ENCODE measurements around the gene PARVB. TPM values are rescaled to one million over a fixed set of nuclear protein-coding genes. Genes with fewer than 3 reads are reported as not detected.

PARVB gene
- total and polyA plus RNA-seq, 10 of the 15 experiments (the other 5 are each of a cell fraction or from before 2014, with no cell fraction given), result 5.2 to 264 (median 76.0) TPM

DNA sequence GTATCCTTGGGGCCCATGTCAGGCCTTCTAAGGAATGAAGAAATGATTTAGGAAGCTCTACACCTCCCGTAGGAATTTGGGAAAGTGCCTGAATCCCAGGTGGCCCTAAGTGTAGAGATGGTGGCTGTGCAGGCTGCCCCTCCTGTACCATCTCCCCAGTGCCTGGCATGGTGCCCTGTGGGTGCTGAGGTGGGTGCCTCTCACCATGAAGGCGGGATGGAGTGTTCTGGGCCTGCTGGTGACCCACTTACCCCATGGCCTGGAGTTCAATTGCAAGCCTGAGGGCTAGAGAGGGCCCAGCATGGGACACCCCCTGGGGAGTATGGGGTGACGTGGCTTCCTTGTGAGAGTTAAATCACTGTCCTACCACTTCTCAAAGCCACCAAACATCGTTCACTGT lies 49.1 kb upstream of the PARVB start:
- H4K20me1 ChIP-seq (ENCODE audit: control insufficient read depth, insufficient read depth), result no peaks in the 10 kb centered on the region
- no peak for ATAC-seq
- H3K9ac ChIP-seq (ENCODE audit: control insufficient read depth, insufficient read depth, low read length), result no peak overlapping the region
- intact Hi-C loops (cut with micrococcal nuclease; ENCODE audit: unreplicated experiment) (no loop called here), in situ Hi-C loops (cut with MboI) (no loop called here)
- RAD21 ChIA-PET (ENCODE audit: unreplicated experiment), result no interaction called here
- WGBS (ENCODE audit: insufficient coverage, insufficient replicate concordance, low lambda C conversion rate, missing lambda C conversion rate), result 84% methylated on average over 4 of the region's 4 CpGs
- H3K27me3 ChIP-seq (replicated peaks in 1 of 2; ENCODE audit: control insufficient read depth in 2 of 2, insufficient read depth in 2 of 2, low read length in 1 of 2), result no peaks in the 10 kb centered on the region
- FAIRE-seq, result no peak
- SMC1A ChIA-PET (ENCODE audit: uncharacterized antibody, unreplicated experiment), result no interaction called here
- H2AFZ ChIP-seq (ENCODE audit: control insufficient read depth, low read depth, low read length), result no peak overlapping the region
- no peaks in the 10 kb centered on the region for H3K79me2 ChIP-seq (ENCODE audit: control insufficient read depth, insufficient read depth, low read length)
- peaks cover 26 to 40% of the 10 kb centered on the region in 2 experiments for H3K36me3 ChIP-seq (ENCODE audit: control insufficient read depth in 2 of 2, insufficient read depth in 2 of 2, low read length in 1 of 2)
- POLR2A ChIA-PET, result no interaction called here
- no peak overlapping the region for H3K4me2 ChIP-seq (ENCODE audit: control insufficient read depth, insufficient read depth)
- DNase-seq (ENCODE audit: low read depth, low spot score), result no peak
- H3K9me3 ChIP-seq (replicated peaks; ENCODE audit: control insufficient read depth, insufficient read depth, low read length), result no peaks in the 10 kb centered on the region
- no peak overlapping the region for H3K27ac ChIP-seq (ENCODE audit: control insufficient read depth, insufficient read depth)
- CTCF ChIA-PET, result no interaction called here
- no TSS peak for BruUV-seq (replicated peaks)
- no peaks in the 10 kb centered on the region for H3K4me1 ChIP-seq (ENCODE audit: control insufficient read depth, insufficient read depth, low read length)
- no peak overlapping the region for H3K4me3 ChIP-seq
- TF ChIP-seq BCL11A (IDR thresholded peaks at IDR 0.05; ENCODE audit: low read depth, low read length) (no peak), JUNB (IDR thresholded peaks at IDR 0.05) (no peak), FOS (IDR thresholded peaks at IDR 0.05; ENCODE audit: borderline replicate concordance, extremely low read depth, insufficient read length) (no peak), SIN3A (IDR thresholded peaks at IDR 0.05; ENCODE audit: low read depth, low read length) (no peak), TCF7 (IDR thresholded peaks at IDR 0.05; ENCODE audit: borderline replicate concordance) (no peak), NR2C2 (IDR thresholded peaks at IDR 0.05; ENCODE audit: borderline replicate concordance, control insufficient read depth, insufficient read length, low read depth) (no peak), ZSCAN29 (IDR thresholded peaks at IDR 0.05) (no peak)
- TF ChIP-seq, protein P1, sequence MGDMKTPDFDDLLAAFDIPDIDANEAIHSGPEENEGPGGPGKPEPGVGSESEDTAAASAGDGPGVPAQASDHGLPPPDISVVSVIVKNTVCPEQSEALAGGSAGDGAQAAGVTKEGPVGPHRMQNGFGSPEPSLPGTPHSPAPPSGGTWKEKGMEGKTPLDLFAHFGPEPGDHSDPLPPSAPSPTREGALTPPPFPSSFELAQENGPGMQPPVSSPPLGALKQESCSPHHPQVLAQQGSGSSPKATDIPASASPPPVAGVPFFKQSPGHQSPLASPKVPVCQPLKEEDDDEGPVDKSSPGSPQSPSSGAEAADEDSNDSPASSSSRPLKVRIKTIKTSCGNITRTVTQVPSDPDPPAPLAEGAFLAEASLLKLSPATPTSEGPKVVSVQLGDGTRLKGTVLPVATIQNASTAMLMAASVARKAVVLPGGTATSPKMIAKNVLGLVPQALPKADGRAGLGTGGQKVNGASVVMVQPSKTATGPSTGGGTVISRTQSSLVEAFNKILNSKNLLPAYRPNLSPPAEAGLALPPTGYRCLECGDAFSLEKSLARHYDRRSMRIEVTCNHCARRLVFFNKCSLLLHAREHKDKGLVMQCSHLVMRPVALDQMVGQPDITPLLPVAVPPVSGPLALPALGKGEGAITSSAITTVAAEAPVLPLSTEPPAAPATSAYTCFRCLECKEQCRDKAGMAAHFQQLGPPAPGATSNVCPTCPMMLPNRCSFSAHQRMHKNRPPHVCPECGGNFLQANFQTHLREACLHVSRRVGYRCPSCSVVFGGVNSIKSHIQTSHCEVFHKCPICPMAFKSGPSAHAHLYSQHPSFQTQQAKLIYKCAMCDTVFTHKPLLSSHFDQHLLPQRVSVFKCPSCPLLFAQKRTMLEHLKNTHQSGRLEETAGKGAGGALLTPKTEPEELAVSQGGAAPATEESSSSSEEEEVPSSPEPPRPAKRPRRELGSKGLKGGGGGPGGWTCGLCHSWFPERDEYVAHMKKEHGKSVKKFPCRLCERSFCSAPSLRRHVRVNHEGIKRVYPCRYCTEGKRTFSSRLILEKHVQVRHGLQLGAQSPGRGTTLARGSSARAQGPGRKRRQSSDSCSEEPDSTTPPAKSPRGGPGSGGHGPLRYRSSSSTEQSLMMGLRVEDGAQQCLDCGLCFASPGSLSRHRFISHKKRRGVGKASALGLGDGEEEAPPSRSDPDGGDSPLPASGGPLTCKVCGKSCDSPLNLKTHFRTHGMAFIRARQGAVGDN (IDR thresholded peaks at IDR 0.05), result no peak
- TF ChIP-seq, protein P2, sequence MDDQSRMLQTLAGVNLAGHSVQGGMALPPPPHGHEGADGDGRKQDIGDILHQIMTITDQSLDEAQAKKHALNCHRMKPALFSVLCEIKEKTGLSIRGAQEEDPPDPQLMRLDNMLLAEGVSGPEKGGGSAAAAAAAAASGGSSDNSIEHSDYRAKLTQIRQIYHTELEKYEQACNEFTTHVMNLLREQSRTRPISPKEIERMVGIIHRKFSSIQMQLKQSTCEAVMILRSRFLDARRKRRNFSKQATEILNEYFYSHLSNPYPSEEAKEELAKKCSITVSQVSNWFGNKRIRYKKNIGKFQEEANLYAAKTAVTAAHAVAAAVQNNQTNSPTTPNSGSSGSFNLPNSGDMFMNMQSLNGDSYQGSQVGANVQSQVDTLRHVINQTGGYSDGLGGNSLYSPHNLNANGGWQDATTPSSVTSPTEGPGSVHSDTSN (IDR thresholded peaks at IDR 0.05; ENCODE audit: insufficient replicate concordance, low read depth, low read length), result no peak
- TF ChIP-seq, protein P3, sequence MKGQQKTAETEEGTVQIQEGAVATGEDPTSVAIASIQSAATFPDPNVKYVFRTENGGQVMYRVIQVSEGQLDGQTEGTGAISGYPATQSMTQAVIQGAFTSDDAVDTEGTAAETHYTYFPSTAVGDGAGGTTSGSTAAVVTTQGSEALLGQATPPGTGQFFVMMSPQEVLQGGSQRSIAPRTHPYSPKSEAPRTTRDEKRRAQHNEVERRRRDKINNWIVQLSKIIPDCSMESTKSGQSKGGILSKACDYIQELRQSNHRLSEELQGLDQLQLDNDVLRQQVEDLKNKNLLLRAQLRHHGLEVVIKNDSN (IDR thresholded peaks at IDR 0.05; ENCODE audit: borderline replicate concordance, extremely low read length, insufficient read depth, low read depth, low read length), result no peak
- TF ChIP-seq, protein P4, sequence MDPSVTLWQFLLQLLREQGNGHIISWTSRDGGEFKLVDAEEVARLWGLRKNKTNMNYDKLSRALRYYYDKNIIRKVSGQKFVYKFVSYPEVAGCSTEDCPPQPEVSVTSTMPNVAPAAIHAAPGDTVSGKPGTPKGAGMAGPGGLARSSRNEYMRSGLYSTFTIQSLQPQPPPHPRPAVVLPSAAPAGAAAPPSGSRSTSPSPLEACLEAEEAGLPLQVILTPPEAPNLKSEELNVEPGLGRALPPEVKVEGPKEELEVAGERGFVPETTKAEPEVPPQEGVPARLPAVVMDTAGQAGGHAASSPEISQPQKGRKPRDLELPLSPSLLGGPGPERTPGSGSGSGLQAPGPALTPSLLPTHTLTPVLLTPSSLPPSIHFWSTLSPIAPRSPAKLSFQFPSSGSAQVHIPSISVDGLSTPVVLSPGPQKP (IDR thresholded peaks at IDR 0.05; ENCODE audit: low read depth, low read length), result no peak
- TF ChIP-seq, protein P5, sequence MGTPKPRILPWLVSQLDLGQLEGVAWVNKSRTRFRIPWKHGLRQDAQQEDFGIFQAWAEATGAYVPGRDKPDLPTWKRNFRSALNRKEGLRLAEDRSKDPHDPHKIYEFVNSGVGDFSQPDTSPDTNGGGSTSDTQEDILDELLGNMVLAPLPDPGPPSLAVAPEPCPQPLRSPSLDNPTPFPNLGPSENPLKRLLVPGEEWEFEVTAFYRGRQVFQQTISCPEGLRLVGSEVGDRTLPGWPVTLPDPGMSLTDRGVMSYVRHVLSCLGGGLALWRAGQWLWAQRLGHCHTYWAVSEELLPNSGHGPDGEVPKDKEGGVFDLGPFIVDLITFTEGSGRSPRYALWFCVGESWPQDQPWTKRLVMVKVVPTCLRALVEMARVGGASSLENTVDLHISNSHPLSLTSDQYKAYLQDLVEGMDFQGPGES (IDR thresholded peaks at IDR 0.05), result no peak
- TF ChIP-seq, protein P6, sequence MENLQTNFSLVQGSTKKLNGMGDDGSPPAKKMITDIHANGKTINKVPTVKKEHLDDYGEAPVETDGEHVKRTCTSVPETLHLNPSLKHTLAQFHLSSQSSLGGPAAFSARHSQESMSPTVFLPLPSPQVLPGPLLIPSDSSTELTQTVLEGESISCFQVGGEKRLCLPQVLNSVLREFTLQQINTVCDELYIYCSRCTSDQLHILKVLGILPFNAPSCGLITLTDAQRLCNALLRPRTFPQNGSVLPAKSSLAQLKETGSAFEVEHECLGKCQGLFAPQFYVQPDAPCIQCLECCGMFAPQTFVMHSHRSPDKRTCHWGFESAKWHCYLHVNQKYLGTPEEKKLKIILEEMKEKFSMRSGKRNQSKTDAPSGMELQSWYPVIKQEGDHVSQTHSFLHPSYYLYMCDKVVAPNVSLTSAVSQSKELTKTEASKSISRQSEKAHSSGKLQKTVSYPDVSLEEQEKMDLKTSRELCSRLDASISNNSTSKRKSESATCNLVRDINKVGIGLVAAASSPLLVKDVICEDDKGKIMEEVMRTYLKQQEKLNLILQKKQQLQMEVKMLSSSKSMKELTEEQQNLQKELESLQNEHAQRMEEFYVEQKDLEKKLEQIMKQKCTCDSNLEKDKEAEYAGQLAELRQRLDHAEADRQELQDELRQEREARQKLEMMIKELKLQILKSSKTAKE (IDR thresholded peaks at IDR 0.05; ENCODE audit: low read depth, poor library complexity, severe bottlenecking), result no peak

Data from GM12878 (cell line).